KOPT-K1 (cell line): Measurements from ENCODE around the gene FIP1L1.
"Not testable (repeated sequence)": the region's sequence is repeated elsewhere in the genome, so short reads cannot be mapped to it uniquely, and the experiment has no call there.

Experiments
- H3K27ac ChIP-seq: fragments of 200-600 bp; sonication (generic); 2 replicates; pipeline ENCODE4 v1.5.1; 2016; ENCODE audit warnings: antibody characterized with exemption, mild to moderate bottlenecking, low read depth, low read length; ENCODE audit not compliant: poor library complexity, severe bottlenecking
- H3K36me3 ChIP-seq: fragments of 200-600 bp; sonication (generic); 2 replicates; pipeline ENCODE4 v1.5.1; 2017; ENCODE audit warnings: antibody characterized with exemption, mild to moderate bottlenecking, low read length, moderate library complexity; ENCODE audit not compliant: insufficient read depth
- H3K9me3 ChIP-seq: fragments of 200-600 bp; sonication (generic); 2 replicates; pipeline ENCODE4 v1.5.1; 2017; ENCODE audit warnings: antibody characterized with exemption, low read length, mild to moderate bottlenecking; ENCODE audit not compliant: insufficient read depth, poor library complexity, severe bottlenecking

FIP1L1 gene

DNA sequence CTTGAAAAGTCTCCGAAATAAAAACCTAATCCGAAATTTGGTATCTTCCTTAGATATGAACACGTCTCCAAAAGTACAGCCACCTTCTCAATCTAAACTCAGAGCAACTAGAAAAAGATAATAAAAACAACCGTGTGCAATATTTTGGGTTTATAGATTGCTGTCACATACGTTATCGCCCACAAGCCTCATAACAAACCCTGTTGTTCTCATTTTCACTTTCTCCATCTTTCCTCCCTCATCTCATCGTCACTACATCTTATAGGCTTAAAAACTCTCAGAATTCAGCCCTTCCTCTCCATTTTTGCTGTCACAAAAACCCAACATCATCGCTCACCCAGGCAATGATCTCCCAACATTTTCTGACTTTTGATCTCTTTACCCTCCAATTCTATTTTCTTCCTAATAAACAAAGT is 11.1 kb upstream of the FIP1L1 start:
- H3K9me3 ChIP-seq, result no peaks in the 10 kb centered on the region
- H3K27ac ChIP-seq, result peak overlapping the region; percentile 69
- H3K36me3 ChIP-seq, result peaks cover 10% of the 10 kb centered on the region

DNA sequence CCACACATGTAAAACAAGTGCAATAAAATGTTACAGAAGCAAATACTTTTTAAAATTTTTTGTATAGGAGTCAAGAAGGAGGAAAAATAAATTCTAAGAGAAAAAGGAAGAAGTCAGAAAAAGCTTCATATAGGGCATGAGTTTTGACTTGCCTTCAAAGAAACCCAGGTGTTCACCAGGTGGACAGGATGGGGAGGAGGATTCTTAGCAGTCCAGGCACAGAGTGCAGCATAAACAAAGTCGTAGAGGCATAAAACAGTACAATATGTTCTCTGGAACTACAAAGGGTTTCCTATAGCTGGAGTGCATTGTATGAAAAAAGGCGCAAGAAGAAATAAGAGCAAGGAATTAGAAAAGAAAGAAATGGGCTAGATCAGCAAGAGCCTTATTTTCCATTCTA is 9.7 kb upstream of the FIP1L1 start:
- Histone ChIP-seq H3K9me3 (no peaks in the 10 kb centered on the region), H3K27ac (no peak overlapping the region), H3K36me3 (0 out of 2 replicates have a peak, but pooled peaks cover under 1% of the 10 kb centered on the region)

DNA sequence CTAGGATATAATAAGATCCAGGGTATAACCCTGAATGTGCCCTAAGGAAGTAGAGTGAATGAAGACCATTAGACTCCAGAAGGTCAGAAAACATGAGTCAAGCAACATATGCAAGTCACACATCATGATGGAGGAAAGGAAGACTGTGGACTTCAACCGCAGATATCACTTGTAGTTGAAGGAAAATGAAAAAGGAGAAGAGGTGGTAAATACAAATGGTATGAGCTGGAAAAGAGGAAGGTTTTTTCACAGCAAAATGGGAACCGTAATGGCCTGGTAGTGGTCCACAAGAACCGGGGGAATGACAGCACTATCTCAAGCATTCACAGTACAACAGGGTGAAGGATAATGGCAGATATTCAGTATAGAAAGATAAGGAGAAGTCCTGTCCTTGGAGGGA is 6.4 kb upstream of the FIP1L1 start:
- Histone ChIP-seq H3K36me3 (no peaks in the 10 kb centered on the region), H3K9me3 (no peaks in the 10 kb centered on the region), H3K27ac (no peak overlapping the region)

DNA sequence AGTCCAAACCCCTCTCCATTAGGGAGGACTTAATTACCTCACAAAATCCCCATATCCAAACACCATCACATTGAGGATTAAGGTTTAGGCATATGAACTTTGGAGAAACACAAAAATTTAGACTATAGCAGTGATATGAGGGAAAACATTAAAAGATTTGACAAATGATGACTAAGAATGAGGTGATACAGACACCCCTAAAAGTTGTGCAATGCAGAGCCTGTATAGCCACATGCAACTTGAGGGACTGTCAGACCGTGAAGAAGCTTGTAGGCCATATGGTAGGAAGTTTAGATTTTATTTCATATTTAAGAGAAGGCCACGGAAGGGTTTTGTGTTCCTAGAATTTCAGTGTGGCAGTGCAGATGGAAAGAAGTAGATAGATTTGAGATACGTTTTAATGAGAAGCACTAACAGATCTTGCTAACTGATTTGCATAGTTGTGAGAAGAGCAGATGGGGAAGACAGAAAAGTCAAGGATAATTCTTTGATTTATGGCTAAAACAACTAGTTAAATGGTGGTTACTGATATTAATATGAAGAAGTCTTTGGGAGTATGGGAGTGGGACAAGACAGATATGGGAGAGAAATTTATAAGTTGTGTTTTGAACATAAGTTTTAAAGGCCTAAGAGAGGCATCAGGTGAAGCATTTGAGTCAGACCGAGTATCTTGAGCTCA is 5.5 kb upstream of the FIP1L1 start:
- no peaks in the 10 kb centered on the region for H3K9me3 ChIP-seq
- no peaks in the 10 kb centered on the region for H3K36me3 ChIP-seq
- no peak overlapping the region for H3K27ac ChIP-seq

DNA sequence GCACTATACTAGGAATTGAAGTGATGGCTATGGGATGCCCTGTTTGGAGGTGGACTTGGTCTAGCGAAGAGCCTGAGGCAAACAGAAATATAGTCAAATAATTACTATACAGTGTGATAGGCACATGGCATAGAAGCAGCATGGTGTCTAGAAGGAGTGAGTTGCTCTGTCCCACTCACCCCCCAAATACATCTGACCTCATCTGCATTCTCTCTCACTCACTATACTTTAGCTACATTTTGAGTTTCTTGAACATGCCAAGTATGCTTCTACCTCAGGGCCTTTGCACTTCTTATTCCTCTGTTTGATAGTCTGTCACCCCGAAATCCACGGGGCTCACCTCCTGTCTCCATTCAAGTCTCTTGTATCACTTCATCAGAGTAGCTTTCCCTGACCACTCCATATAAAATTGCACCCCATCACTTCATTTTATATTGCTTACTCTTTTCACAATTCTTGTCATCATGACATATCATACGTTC is 2.6 kb upstream of the FIP1L1 start:
- H3K36me3 ChIP-seq, result peaks cover 4% of the 10 kb centered on the region
- H3K9me3 ChIP-seq, result no peaks in the 10 kb centered on the region
- H3K27ac ChIP-seq, result no peak overlapping the region

DNA sequence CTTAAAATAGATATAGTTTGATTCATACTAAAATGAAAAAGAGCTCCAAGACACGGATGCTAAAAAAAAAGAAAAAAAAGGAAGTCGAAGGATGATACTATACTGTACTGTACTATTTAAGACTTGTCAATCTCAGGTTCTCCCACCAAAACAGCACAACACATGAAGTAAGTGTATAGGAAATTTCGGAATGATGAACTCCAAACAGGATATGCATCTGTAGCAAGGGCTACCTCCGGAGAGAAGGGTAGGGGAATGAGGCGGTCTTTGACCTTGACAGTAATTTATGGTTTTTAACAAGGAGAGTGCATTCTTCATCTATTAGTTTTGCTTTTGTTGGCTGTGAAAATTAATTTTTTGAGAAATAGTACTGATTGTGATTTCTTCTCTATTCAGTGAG is 541 bp upstream of the FIP1L1 start:
- Histone ChIP-seq H3K9me3 (no peaks in the 10 kb centered on the region), H3K27ac (peak overlapping the region; percentile 80), H3K36me3 (peaks cover 20% of the 10 kb centered on the region)

DNA sequence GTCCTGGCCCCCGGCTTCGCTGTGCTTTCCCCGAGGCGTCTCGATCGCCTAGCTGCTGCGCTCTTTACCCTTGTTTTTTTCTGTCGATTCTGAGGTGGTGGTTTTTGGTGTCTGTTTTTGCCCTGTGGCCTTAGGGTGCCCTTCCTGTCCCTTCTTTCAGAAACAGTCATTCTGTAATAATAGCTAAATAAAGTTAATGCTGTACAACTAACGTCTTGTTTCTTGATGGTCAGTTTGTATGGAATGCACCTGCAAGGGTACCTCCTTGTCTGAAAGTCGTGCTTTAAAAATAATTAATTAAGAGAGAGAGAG is 686 bp downstream of the FIP1L1 start:
- H3K36me3 ChIP-seq, result peaks cover 32% of the 10 kb centered on the region
- H3K27ac ChIP-seq, result peak overlapping the region; percentile 80
- no peaks in the 10 kb centered on the region for H3K9me3 ChIP-seq

DNA sequence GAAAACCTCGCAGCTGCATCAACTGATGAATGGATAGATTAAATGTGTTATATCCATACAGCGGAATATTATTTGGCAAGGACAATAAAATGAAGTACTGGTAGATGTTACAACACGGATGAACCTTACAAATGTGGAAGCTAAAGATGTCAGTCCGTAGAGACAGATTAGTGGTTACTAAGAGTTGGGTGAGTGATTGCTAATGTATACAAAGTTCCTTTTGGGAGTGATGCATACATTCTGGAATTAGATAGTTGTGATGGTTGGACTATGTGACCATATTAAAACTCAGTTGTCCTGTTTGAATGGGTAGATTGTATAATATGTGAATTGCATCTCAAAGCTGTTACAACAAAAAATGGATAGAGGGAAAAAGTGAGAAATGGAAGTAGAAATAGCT is 2.8 kb downstream of the FIP1L1 start:
- Histone ChIP-seq H3K9me3 (no peaks in the 10 kb centered on the region), H3K27ac (no peak overlapping the region), H3K36me3 (peaks cover 53% of the 10 kb centered on the region)

DNA sequence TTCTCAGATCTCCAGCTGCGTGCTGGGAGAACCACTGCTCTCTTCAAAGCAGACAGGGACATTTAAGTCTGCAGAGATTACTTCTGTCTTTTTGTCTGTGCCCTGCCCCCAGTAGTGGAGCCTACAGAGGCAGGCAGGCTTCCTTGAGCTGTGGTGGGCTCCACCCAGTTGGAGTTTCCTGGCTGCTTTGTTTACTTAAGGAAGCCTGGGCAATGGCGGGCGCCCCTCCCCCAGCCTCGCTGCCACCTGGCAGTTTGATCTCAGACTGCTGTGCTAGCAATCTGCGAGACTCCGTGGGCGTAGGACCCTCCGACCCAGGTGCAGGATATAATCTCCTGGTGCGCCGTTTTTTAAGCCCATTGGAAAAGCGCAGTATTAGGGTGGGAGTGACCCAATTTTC is 32.0 kb downstream of the FIP1L1 start:
- H3K9me3 ChIP-seq, H3K27ac ChIP-seq: not testable (repeated sequence)
- peaks cover 29% of the 10 kb centered on the region for H3K36me3 ChIP-seq

DNA sequence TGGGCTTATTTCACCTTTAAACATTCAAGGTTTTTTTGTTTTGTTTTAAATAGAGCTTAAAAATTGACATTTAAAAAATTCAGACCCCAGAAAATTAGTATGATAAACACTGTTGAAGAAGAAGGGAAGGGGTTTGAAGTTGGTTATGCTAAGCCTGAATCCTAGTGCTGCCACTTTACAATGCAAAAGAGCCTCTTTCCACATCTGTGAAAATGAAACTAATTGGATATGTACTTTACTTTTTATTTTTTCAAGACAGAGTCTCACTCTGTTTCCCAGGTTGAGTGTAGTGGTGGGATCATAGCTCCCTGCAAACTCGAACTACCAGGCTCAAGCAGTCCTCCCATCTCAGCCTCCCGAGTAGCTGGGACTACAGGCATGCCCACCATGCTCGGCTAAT is 41.8 kb downstream of the FIP1L1 start:
- Histone ChIP-seq H3K36me3 (peaks cover 50% of the 10 kb centered on the region), H3K9me3 (no peaks in the 10 kb centered on the region), H3K27ac (no peak overlapping the region)

DNA sequence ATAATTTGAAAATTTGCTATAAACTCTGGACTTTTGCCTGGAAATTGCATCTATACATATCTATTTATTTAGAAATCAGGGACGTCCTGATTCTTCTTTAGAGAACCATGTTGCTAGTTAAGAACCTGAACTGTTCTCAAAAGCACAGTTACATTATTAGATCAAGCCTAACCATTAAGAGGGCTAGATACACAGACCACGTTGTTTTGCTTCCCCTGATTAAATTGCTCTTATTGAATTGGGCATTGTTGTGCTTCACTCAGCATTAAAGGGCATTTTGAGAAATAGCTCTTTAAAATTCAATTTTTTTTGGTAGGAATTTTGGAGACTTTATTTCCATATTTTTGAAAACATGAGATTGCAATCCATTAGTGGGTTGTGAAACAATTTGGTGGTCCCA is 44.4 kb downstream of the FIP1L1 start:
- Histone ChIP-seq H3K9me3 (no peaks in the 10 kb centered on the region), H3K36me3 (peaks cover 48% of the 10 kb centered on the region), H3K27ac (no peak overlapping the region)

DNA sequence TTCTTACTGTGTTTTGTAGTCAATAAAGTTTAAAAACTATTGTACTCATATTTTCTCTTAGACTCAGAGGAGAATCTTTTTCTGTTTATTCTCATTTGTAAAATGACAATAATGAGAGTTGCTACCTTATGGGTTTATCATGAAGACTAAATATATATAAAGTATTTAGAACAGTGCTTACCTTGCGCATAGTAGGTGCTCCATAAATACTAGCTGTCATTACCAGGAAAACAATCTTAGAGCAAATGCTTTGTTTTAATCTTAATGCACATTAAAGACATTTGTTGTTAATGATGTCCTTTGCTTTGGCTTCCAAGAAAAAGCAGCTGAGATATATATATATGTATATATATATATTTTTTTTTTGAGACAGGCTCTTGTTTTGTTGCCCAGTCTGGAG is 44.9 kb downstream of the FIP1L1 start:
- no peak overlapping the region for H3K27ac ChIP-seq
- peaks cover 49% of the 10 kb centered on the region for H3K36me3 ChIP-seq
- H3K9me3 ChIP-seq, result no peaks in the 10 kb centered on the region

DNA sequence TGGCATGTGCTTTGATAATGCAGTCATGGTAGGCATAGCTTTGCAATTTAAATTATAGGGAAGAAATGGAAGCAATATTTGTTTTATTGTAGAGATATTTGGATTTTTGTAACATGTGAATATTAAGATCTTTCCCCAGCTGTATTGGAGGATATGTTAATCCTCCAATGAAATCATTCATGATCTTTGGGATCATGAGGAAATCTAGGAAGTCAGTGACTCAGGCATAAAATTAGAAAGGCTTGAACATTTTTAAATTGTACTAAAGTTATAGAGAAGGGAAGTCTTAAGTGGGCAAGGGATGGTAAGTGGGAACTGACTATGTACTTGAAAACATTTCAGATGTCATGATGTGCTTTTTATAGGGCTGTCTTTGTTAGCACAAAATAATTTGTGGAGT is 46.8 kb downstream of the FIP1L1 start:
- H3K36me3 ChIP-seq, result peaks cover 63% of the 10 kb centered on the region
- no peaks in the 10 kb centered on the region for H3K9me3 ChIP-seq
- no peak overlapping the region for H3K27ac ChIP-seq

DNA sequence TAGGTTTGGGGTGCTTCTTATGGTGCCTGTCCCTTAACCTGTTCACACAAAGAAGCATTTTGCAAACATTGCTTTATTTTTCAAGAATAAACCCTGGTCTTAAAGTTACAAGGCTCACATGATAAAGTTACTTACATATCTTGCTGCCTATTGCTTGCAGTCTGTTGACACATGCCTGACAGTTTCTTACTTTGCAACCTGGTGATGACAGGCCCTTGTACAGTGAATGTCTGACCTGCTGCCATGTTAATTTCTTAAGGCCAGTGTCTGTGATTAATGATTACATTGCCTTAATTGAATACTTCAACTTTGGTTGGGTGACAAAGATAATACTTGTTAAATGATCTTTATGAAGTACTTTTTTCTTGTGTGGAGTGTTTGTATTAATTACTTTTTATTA is 49.9 kb downstream of the FIP1L1 start:
- H3K36me3 ChIP-seq, result peaks cover 78% of the 10 kb centered on the region
- H3K27ac ChIP-seq, result no peak overlapping the region
- H3K9me3 ChIP-seq, result no peaks in the 10 kb centered on the region

DNA sequence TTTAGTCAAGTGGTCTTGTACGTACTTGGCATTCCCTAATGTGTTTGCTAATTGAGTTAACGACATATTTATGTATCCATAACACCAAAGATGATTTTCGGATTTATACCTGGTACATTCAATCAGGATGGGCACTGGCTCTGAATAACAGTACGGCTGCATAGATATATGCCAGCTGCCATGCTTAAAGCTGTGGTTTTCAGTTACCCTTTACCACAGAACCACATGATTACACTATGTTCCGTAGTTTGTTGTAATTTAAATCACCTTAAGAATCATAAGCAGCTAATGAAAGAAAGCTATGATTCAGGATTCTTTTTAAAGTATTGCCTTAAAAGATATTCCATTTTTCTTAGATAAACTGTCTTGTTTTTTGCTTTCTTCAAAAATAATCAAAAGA is 53.6 kb downstream of the FIP1L1 start:
- no peak overlapping the region for H3K27ac ChIP-seq
- H3K9me3 ChIP-seq, result no peaks in the 10 kb centered on the region
- H3K36me3 ChIP-seq, result peaks cover 97% of the 10 kb centered on the region

DNA sequence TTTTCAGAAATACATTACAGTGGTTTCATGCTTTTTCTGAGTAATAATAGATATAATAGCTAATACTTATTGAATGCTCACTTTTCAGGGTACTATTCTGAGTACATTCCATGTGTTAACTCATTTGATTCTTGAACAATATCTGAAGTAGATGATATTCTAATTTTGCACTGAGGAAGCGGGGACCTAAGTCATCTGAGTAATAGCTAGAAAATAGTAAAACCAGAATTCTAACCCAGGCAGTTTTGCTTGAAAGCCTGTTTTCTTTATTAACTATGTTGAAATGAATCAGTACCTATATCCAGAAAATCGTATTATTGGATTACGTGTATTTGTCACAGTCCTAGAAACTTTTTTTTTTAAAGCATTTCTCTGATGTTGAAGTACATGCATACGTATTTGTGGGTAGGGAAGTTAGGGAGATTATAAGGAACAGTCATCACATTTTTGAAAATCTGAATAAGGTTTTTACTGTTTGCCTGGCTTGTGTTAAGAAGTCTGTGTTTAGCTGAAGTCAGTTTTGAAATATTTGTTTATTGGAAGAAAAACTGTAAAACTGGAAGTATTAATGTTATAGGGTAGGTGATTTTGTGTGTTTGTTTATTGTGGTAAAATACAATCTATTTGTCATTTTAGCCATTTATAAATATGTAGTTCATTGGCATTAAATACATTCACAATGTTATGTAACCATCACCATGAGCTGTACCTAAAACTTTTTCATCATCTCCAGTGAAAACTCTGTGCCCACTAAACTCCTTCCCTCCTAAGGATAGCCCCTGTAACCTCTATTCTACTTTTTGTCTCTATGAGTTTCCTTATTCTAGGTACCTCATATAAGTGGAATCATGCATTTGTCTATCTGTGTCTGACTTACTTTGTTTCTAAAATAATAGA is 55.3 kb downstream of the FIP1L1 start:
- Histone ChIP-seq H3K9me3 (no peaks in the 10 kb centered on the region), H3K27ac (no peak overlapping the region), H3K36me3 (peaks cover 94% of the 10 kb centered on the region)
